ENCODE data around the gene COL6A1. TPM values are rescaled to one million over a fixed set of nuclear protein-coding genes. Genes with fewer than 3 reads are reported as not detected.

The COL6A1 gene
- total and polyA plus RNA-seq, 2 of the 13 experiments (the other 11 are each of a cell fraction or from before 2014, with no cell fraction given): 3.1 to 4.8 TPM

DNA sequence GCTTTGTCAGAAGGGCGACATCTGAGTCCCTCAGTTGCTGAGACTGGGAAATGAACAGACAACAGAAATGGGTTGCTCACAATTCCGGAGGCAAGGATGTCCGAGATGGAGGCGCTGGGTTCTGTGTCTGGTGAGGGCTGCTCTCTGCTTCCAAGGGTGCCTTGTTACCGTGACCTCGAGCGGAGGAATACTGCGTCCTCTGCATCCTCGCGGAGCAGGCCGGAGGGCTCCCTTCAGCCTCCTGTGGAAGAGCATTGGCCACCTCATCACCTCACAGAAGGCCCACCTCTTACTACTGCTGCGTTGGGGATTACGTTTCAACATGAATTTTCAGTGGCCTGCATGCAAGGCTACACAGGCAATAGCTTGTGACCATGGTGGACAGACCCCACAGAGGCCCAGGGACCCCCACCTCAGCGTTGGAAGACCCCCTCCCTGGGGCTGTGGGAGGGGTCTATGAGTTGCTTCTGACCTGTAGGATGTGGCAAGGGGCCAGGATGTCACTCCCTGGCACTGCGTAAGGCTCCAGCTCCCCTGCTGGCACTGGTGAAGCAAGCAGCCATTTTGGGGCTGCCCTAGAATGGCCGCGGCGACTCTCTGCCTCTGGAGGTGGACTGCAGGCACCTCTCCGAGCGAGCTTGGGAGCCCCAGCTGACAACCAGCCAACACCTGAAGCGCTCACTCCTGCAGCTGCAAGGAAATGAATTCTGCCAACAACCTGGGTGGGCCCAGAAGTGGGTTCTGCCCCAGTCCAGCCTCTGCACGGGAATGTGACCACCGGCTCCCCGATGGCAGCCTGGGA, 36.3 kb upstream of the COL6A1 start:
- WGBS (ENCODE audit: low lambda C conversion rate): 50% methylated on average over 8 of the region's 24 CpGs
- no peak overlapping the region for H3K27ac ChIP-seq (ENCODE audit: extremely low read length, insufficient read depth, low read length)
- no peaks in the 10 kb centered on the region for H3K9me3 ChIP-seq (ENCODE audit: low read length)
- H3K4me2 ChIP-seq (ENCODE audit: low read depth, low read length): no peak overlapping the region
- H2AFZ ChIP-seq (ENCODE audit: low read length): no peak overlapping the region
- no peaks in the 10 kb centered on the region for H3K4me1 ChIP-seq (ENCODE audit: insufficient read depth, low read length)
- no TSS peak for BruUV-seq (replicated peaks)
- H3K9ac ChIP-seq (ENCODE audit: insufficient read depth, low read depth, low read length): no peak overlapping the region
- ChIA-PET POLR2A (no interaction called here), CTCF (ENCODE audit: low intra/inter-chr PET ratio, low total read pairs) (no interaction called here)
- H3K79me2 ChIP-seq (ENCODE audit: insufficient read depth, low read length): no peaks in the 10 kb centered on the region
- H3K27me3 ChIP-seq (ENCODE audit: control insufficient read depth in 1 of 2, insufficient read depth in 2 of 2, low read length in 2 of 2): peaks cover 6 to 58% of the 10 kb centered on the region in 2 experiments; a peak in 3 of 5 replicates
- DNase-seq (ENCODE audit: low spot score) (no peak), FAIRE-seq (no peak), ATAC-seq (no peak)
- TF ChIP-seq, protein P1, sequence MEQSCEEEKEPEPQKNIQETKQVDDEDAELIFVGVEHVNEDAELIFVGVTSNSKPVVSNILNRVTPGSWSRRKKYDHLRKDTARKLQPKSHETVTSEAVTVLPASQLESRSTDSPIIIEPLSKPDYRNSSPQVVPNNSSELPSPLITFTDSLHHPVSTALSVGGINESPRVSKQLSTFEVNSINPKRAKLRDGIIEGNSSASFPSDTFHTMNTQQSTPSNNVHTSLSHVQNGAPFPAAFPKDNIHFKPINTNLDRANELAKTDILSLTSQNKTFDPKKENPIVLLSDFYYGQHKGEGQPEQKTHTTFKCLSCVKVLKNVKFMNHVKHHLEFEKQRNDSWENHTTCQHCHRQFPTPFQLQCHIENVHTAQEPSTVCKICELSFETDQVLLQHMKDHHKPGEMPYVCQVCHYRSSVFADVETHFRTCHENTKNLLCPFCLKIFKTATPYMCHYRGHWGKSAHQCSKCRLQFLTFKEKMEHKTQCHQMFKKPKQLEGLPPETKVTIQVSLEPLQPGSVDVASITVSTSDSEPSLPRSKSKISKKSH (CRISPR knock-in tag; IDR thresholded peaks at IDR 0.05; ENCODE audit: borderline replicate concordance): no peak
- H4K20me1 ChIP-seq (ENCODE audit: insufficient read depth, low read length): no peaks in the 10 kb centered on the region
- in situ Hi-C loops (cut with HindIII; ENCODE audit: extremely low pct_ligation_motif_present, low pct_unique_long_range_greater_than_20kb): no loop called here
- intact Hi-C loops (cut with micrococcal nuclease; ENCODE audit: unreplicated experiment): no loop called here
- H3K4me3 ChIP-seq (replicated peaks in 1 of 3; ENCODE audit: insufficient read depth in 1 of 3, low read depth in 2 of 3, low read length in 3 of 3): no peak overlapping the region
- H3K36me3 ChIP-seq (replicated peaks in 1 of 2; ENCODE audit: control insufficient read depth in 1 of 2, insufficient read depth in 2 of 2, low read length in 2 of 2): no peaks in the 10 kb centered on the region

DNA sequence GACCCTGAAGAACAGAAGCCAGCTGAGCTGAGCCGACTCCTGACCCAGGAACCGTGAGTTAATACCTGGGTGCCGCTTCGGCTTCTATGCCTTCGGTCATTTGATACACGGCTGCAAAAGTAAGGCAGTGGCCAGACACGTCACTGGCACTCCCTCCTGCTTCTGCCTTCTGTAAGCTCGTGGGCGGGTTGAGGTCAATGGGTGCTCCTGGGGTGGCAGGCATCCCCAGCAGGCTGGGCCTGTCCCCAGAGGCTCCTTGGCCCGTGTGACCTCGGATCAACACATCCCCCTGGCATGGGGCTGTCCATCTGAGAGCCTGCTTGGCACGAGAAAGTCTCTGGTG, 35.7 kb upstream of the COL6A1 start:
- Histone ChIP-seq H3K4me2 (ENCODE audit: low read depth, low read length) (no peak overlapping the region), H4K20me1 (ENCODE audit: insufficient read depth, low read length) (no peaks in the 10 kb centered on the region), H3K79me2 (ENCODE audit: insufficient read depth, low read length) (no peaks in the 10 kb centered on the region), H3K36me3 (replicated peaks in 1 of 2; ENCODE audit: control insufficient read depth in 1 of 2, insufficient read depth in 2 of 2, low read length in 2 of 2) (no peaks in the 10 kb centered on the region), H3K9ac (ENCODE audit: insufficient read depth, low read depth, low read length) (no peak overlapping the region), H3K9me3 (ENCODE audit: low read length) (no peaks in the 10 kb centered on the region), H3K4me3 (replicated peaks in 1 of 3; ENCODE audit: insufficient read depth in 1 of 3, low read depth in 2 of 3, low read length in 3 of 3) (no peak overlapping the region), H2AFZ (ENCODE audit: low read length) (no peak overlapping the region), H3K27ac (ENCODE audit: extremely low read length, insufficient read depth, low read length) (no peak overlapping the region), H3K27me3 (ENCODE audit: control insufficient read depth in 1 of 2, insufficient read depth in 2 of 2, low read length in 2 of 2) (peaks cover 7 to 64% of the 10 kb centered on the region in 2 experiments; a peak in 3 of 5 replicates), H3K4me1 (ENCODE audit: insufficient read depth, low read length) (no peaks in the 10 kb centered on the region)
- DNase-seq (ENCODE audit: low spot score): no peak
- 4% methylated on average over 5 of the region's 12 CpGs for WGBS (ENCODE audit: low lambda C conversion rate)
- CTCF ChIA-PET (ENCODE audit: low intra/inter-chr PET ratio, low total read pairs): no interaction called here
- no peak for FAIRE-seq
- intact Hi-C loops (cut with micrococcal nuclease; ENCODE audit: unreplicated experiment) (no loop called here), in situ Hi-C loops (cut with HindIII; ENCODE audit: extremely low pct_ligation_motif_present, low pct_unique_long_range_greater_than_20kb) (no loop called here)
- BruUV-seq (replicated peaks): no TSS peak
- ATAC-seq: no peak
- POLR2A ChIA-PET: no interaction called here
- no peak for TF ChIP-seq TOPORS (CRISPR knock-in tag; IDR thresholded peaks at IDR 0.05)
- TF ChIP-seq, protein P2, sequence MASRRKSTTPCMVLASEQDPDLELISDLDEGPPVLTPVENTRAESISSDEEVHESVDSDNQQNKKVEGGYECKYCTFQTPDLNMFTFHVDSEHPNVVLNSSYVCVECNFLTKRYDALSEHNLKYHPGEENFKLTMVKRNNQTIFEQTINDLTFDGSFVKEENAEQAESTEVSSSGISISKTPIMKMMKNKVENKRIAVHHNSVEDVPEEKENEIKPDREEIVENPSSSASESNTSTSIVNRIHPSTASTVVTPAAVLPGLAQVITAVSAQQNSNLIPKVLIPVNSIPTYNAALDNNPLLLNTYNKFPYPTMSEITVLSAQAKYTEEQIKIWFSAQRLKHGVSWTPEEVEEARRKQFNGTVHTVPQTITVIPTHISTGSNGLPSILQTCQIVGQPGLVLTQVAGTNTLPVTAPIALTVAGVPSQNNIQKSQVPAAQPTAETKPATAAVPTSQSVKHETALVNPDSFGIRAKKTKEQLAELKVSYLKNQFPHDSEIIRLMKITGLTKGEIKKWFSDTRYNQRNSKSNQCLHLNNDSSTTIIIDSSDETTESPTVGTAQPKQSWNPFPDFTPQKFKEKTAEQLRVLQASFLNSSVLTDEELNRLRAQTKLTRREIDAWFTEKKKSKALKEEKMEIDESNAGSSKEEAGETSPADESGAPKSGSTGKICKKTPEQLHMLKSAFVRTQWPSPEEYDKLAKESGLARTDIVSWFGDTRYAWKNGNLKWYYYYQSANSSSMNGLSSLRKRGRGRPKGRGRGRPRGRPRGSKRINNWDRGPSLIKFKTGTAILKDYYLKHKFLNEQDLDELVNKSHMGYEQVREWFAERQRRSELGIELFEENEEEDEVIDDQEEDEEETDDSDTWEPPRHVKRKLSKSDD (CRISPR knock-in tag; IDR thresholded peaks at IDR 0.05; ENCODE audit: low read depth): no peak
- no peak for TF ChIP-seq ZNF143 (CRISPR knock-in tag; IDR thresholded peaks at IDR 0.05)
- TF ChIP-seq RBM39 (IDR thresholded peaks at IDR 0.05; ENCODE audit: low read depth, low read length, poor library complexity, severe bottlenecking): no peak
- TF ChIP-seq SALL2 (CRISPR knock-in tag; IDR thresholded peaks at IDR 0.05): no peak
- TF ChIP-seq ZNF510 (CRISPR knock-in tag; IDR thresholded peaks at IDR 0.05; ENCODE audit: low read depth): no peak
- TF ChIP-seq, protein P3, sequence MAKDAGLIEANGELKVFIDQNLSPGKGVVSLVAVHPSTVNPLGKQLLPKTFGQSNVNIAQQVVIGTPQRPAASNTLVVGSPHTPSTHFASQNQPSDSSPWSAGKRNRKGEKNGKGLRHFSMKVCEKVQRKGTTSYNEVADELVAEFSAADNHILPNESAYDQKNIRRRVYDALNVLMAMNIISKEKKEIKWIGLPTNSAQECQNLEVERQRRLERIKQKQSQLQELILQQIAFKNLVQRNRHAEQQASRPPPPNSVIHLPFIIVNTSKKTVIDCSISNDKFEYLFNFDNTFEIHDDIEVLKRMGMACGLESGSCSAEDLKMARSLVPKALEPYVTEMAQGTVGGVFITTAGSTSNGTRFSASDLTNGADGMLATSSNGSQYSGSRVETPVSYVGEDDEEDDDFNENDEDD (CRISPR knock-in tag; IDR thresholded peaks at IDR 0.05; ENCODE audit: borderline replicate concordance): no peak
- TF ChIP-seq, protein P4, sequence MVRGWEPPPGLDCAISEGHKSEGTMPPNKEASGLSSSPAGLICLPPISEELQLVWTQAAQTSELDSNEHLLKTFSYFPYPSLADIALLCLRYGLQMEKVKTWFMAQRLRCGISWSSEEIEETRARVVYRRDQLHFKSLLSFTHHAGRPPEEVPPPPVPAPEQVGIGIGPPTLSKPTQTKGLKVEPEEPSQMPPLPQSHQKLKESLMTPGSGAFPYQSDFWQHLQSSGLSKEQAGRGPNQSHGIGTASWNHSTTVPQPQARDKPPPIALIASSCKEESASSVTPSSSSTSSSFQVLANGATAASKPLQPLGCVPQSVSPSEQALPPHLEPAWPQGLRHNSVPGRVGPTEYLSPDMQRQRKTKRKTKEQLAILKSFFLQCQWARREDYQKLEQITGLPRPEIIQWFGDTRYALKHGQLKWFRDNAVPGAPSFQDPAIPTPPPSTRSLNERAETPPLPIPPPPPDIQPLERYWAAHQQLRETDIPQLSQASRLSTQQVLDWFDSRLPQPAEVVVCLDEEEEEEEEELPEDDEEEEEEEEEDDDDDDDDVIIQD (CRISPR knock-in tag; IDR thresholded peaks at IDR 0.05; ENCODE audit: low read depth): no peak
- no peak for TF ChIP-seq ZNF629 (CRISPR knock-in tag; conservative IDR thresholded peaks at IDR 0.05)

Measured in HepG2 (cell line).